ENCODE measurements around the gene DOK5.

DNA sequence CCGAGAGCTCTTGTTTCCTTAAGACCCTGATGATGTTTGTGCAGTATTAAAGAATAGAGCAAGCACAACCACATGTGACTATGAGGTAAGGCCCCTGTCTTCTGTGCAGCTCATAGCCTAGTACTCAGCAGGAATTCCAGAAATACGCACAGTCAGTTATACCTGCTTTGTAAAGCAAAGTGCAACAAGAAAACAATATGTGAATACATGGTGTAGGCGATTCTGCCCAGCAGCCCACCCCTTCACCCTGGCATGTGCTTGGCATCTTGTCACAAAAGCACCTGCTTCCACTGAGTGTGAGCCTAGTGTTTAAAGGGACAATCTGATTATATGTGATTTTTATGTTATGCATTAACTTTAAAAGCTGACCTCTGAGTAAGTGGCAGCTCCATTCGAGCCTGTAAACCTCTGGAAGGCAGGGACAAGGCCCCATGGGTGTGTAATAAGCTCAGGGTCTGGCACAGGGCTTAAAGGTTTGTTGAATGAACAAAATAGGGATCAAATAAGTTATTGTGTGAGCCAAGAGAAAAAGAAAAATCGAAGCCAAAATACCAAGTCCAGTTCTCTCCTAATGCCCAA is 148.7 kb downstream of the DOK5 start:
- TF ChIP-seq SMC3 (IDR thresholded peaks at IDR 0.05; ENCODE audit: low read depth, low read length): no peak
- no peak for TF ChIP-seq CTCF (conservative IDR thresholded peaks at IDR 0.05; ENCODE audit: low read depth, low read length)
- no peak for TF ChIP-seq BHLHE40 (IDR thresholded peaks at IDR 0.05; ENCODE audit: low read depth, low read length)
- no peak for TF ChIP-seq CEBPB (IDR thresholded peaks at IDR 0.05; ENCODE audit: low read depth, low read length)
- no peak for TF ChIP-seq POLR2A (IDR thresholded peaks at IDR 0.05; ENCODE audit: low read depth, low read length)
- no peak for TF ChIP-seq USF2 (IDR thresholded peaks at IDR 0.05; ENCODE audit: low read depth, low read length)
- no peak for TF ChIP-seq RAD21 (IDR thresholded peaks at IDR 0.05; ENCODE audit: low read length)
- TF ChIP-seq FOS (IDR thresholded peaks at IDR 0.05; ENCODE audit: low read depth, low read length): no peak
